Measurements from ENCODE around the gene GLI2. TPM values are rescaled to one million over a fixed set of nuclear protein-coding genes. Genes with fewer than 3 reads are reported as not detected.

Gene GLI2
- total RNA-seq, 1 donor from 2014 or later = 23.1 TPM

DNA sequence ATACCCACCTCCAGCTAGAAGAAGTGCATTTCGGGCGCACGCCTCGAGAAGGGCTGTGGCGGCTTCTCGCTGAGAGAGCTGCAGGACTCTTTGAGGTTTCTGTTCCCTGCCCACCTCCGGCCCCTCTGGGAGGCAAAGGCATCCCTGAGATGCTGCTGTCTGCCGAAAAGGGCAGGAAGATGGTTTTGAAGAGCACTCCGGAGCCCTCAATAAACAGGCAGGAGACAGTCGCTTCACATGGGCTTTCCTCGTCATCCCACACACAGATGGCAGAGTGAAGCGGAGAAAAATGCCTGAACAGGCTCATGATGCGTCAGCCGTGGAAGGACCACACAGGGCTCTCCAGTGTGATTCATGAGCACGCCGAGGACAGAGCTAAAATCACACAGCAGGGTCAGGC is 25.4 kb upstream of the GLI2 start:
- TF ChIP-seq, protein P1, sequence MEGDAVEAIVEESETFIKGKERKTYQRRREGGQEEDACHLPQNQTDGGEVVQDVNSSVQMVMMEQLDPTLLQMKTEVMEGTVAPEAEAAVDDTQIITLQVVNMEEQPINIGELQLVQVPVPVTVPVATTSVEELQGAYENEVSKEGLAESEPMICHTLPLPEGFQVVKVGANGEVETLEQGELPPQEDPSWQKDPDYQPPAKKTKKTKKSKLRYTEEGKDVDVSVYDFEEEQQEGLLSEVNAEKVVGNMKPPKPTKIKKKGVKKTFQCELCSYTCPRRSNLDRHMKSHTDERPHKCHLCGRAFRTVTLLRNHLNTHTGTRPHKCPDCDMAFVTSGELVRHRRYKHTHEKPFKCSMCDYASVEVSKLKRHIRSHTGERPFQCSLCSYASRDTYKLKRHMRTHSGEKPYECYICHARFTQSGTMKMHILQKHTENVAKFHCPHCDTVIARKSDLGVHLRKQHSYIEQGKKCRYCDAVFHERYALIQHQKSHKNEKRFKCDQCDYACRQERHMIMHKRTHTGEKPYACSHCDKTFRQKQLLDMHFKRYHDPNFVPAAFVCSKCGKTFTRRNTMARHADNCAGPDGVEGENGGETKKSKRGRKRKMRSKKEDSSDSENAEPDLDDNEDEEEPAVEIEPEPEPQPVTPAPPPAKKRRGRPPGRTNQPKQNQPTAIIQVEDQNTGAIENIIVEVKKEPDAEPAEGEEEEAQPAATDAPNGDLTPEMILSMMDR (IDR thresholded peaks at IDR 0.05) = no peak
- no peak overlapping the region for H3K27ac ChIP-seq
- intact Hi-C loops (cut with DNase I) = no loop called here
- DNase-seq (ENCODE audit: low spot score in 2 of 2) = no peak
- H3K9me3 ChIP-seq = no peaks in the 10 kb centered on the region
- H3K27me3 ChIP-seq = no peaks in the 10 kb centered on the region
- no peak overlapping the region for H3K4me3 ChIP-seq
- H3K4me1 ChIP-seq = no peaks in the 10 kb centered on the region
- no peaks in the 10 kb centered on the region for H3K36me3 ChIP-seq

DNA sequence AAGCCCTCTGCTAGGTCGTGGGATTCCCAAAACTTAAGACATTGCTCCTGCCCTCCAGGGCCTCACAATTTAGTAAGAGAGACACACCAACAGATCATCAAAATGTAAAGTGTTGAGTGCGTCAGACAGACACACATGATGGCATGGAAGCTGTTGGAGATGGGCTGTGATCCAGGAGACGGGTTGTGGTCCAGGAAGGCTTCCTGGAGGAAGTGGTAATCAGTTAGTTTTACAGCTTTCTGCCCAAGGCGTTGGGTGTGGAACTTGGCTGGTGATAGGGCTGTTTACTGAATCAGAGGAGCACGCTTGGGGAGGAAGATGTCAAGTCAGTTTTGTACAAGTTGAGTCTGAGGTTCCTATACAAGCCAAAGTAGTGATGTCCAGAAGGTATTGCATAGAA is 24.0 kb upstream of the GLI2 start:
- TF ChIP-seq, protein P1 (IDR thresholded peaks at IDR 0.05) = no peak
- H3K4me1 ChIP-seq = no peaks in the 10 kb centered on the region
- no peaks in the 10 kb centered on the region for H3K9me3 ChIP-seq
- no peak for DNase-seq (ENCODE audit: low spot score in 2 of 2)
- intact Hi-C loops (cut with DNase I) = no loop called here
- H3K4me3 ChIP-seq = no peak overlapping the region
- no peak overlapping the region for H3K27ac ChIP-seq
- no peaks in the 10 kb centered on the region for H3K36me3 ChIP-seq
- H3K27me3 ChIP-seq = no peaks in the 10 kb centered on the region

DNA sequence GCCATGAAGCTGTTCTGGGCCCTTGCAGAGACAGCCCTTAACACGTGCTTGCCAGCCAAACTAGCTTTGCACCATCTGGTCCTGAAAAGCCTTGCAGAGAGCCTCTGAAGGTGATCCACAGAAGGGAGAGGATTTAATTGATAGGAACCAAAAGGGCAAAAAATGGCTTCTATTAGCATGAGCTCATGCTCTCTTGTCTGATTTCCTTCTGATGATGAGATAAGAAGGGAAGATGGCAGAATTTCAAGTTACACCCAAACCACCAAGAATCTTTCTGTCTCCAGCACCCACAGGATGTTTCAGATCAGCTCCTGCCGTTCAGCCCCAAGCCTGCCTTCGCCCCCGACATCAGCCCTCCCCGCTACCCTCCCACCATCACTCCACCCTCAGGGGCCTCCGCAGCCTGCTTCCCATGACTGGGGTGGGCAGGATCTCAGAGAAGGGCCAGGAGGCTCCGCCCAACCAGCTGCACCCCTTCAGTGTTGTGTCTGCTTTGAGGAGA is 23.4 kb upstream of the GLI2 start:
- Histone ChIP-seq H3K27me3 (no peaks in the 10 kb centered on the region), H3K36me3 (no peaks in the 10 kb centered on the region), H3K4me3 (no peak overlapping the region), H3K27ac (no peak overlapping the region), H3K4me1 (no peaks in the 10 kb centered on the region), H3K9me3 (no peaks in the 10 kb centered on the region)
- TF ChIP-seq, protein P1 (IDR thresholded peaks at IDR 0.05) = no peak
- intact Hi-C loops (cut with DNase I) = no loop called here
- DNase-seq (ENCODE audit: low spot score in 2 of 2) = no peak

DNA sequence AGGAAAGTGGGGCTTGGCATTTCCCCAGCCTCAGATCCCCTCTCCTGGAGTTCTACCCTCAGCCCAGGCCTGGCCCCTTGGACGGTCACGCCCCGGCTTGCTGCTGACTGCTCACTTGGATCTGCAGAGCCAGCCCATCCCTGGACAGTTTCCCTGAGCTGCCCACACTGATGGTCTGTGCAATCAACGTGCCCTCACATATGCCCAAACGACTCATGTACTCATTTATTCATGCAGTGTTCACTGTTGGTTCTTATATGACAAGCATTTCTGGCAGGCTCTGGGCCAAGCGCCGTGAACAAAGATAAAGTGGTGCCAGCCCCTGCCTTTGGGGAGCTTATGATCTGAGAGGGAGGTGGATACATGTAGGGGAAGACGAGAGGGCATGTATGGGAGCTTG is 20.3 kb upstream of the GLI2 start:
- H3K27ac ChIP-seq = no peak overlapping the region
- H3K36me3 ChIP-seq = no peaks in the 10 kb centered on the region
- no peak for DNase-seq (ENCODE audit: low spot score in 2 of 2)
- H3K4me1 ChIP-seq = no peaks in the 10 kb centered on the region
- H3K27me3 ChIP-seq = no peaks in the 10 kb centered on the region
- no peak overlapping the region for H3K4me3 ChIP-seq
- H3K9me3 ChIP-seq = no peaks in the 10 kb centered on the region
- TF ChIP-seq, protein P1 (IDR thresholded peaks at IDR 0.05) = no peak
- intact Hi-C loops (cut with DNase I) = no loop called here

DNA sequence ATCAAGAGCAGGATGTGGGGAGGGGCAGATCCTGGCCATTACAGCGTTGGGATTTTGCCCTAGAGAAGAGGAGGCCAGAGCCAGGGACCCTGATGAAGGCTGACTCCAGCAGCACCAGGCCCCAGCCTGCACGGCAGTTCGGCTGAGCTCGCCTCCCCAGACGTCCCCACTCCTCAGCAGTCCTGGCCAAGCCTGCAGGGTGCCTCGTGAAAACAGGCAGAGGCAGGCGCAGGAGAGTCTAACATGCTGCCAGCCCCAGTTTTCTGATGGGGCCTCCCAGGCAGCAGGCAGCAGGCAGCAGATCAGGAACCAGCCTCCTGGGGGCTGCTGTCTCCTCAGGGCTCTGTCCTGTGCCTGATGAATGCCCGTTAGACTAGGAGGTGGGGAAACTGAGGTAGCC is 19.7 kb upstream of the GLI2 start:
- intact Hi-C loops (cut with DNase I) = no loop called here
- Histone ChIP-seq H3K27me3 (no peaks in the 10 kb centered on the region), H3K9me3 (no peaks in the 10 kb centered on the region), H3K4me3 (no peak overlapping the region), H3K4me1 (no peaks in the 10 kb centered on the region), H3K36me3 (no peaks in the 10 kb centered on the region), H3K27ac (no peak overlapping the region)
- DNase-seq (ENCODE audit: low spot score in 2 of 2) = no peak
- TF ChIP-seq, protein P1 (IDR thresholded peaks at IDR 0.05) = no peak

All from ascending aorta (tissue), 2 donors.